B cell (primary cell): Measurements from ENCODE around the gene CCNC. TPM values are rescaled to one million over a fixed set of nuclear protein-coding genes. Genes with fewer than 3 reads are reported as not detected.

ENCODE experiments used
- ATAC-seq: fragments of 200-7000 bp; cut with Tn5 transposase; one replicate; pipeline ENCODE4 v1.10.0; 2021; ENCODE audit warnings: low read depth, mild to moderate bottlenecking, moderate number of reproducible peaks, moderate library complexity
- CTCF ChIA-PET: fragments of 350-600 bp; sonication (Branson Sonifier 250); formaldehyde crosslinking; loops from one replicate; lab custom pipeline; 2021; ENCODE audit warnings: antibody characterized with exemption, inconsistent platforms; lab: Charles Lee
- POLR2A ChIA-PET: fragments of 350-600 bp; sonication (Branson Sonifier 250); formaldehyde crosslinking; loops from one replicate; lab custom pipeline; 2021; ENCODE audit warnings: antibody characterized with exemption; lab: Charles Lee
- DNase-seq: peaks from one replicate; pipeline ENCODE4 v3.0.0; 2013
- H2AFZ ChIP-seq: 2 replicates; pipeline ENCODE4 v1.6.1; 2012; ENCODE audit warnings: mild to moderate bottlenecking, low read depth, low read length; ENCODE audit not compliant: insufficient read depth, poor library complexity, severe bottlenecking
- H3K27ac ChIP-seq, 2 donors: 1 replicate in 1 of 2; 2 replicates in 1 of 2; pipeline ENCODE4 v1.5.1; 2012 to 2013; ENCODE audit warnings: low read length in 2 of 2, mild to moderate bottlenecking in 2 of 2, moderate library complexity in 1 of 2
- H3K27me3 ChIP-seq, 4 experiments: fragments of 200-600 bp in 1 of 4; sonication (generic) in 1 of 4; replicated peaks in 1 of 4; 1 replicate in 2 of 4; 2 replicates in 2 of 4; pipeline versions ENCODE4 v1.6.1 to v1.7.0; 2013 to 2016; ENCODE audit warnings: low read length in 3 of 4, mild to moderate bottlenecking in 2 of 4, mixed read lengths in 1 of 4, moderate library complexity in 1 of 4; ENCODE audit not compliant: insufficient read depth in 4 of 4, control insufficient read depth in 3 of 4; ENCODE audit errors: control extremely low read depth in 1 of 4
- H3K36me3 ChIP-seq, 2 experiments: replicated peaks in 1 of 2; 1 replicate in 1 of 2; 2 replicates in 1 of 2; pipeline versions ENCODE4 v1.6.1 to v1.7.1; 2013; ENCODE audit warnings: low read length in 1 of 2; ENCODE audit not compliant: insufficient read depth in 2 of 2, control insufficient read depth in 1 of 2; ENCODE audit errors: control extremely low read depth in 1 of 2, extremely low read depth in 1 of 2
- H3K4me1 ChIP-seq, 2 donors: fragments of 200-600 bp in 1 of 2; sonication (generic) in 1 of 2; 1 replicate in 1 of 2; 2 replicates in 1 of 2; pipeline versions ENCODE4 v1.5.1 to v1.6.1; 2013 to 2017; ENCODE audit warnings: low read length in 2 of 2; ENCODE audit not compliant: control insufficient read depth in 2 of 2, insufficient read depth in 2 of 2
- H3K4me2 ChIP-seq: replicated peaks from 2 replicates; pipeline ENCODE3; 2012; ENCODE audit warnings: mild to moderate bottlenecking, low read depth, low read length; ENCODE audit not compliant: poor library complexity, severe bottlenecking
- H3K4me3 ChIP-seq, 5 experiments: fragments of 200-600 bp in 1 of 5; sonication (generic) in 1 of 5; 1 replicate in 3 of 5; 2 replicates in 2 of 5; pipeline versions ENCODE4 v1.5.1 to v1.7.0; 2011 to 2016; ENCODE audit warnings: low read length in 4 of 5, mild to moderate bottlenecking in 4 of 5, low read depth in 2 of 5, control low read depth in 1 of 5, moderate library complexity in 1 of 5; ENCODE audit not compliant: insufficient read depth in 1 of 5; ENCODE audit errors: control extremely low read depth in 1 of 5, extremely low read depth in 1 of 5
- H3K79me2 ChIP-seq: fragments of 200-600 bp; sonication (generic); one replicate; pipeline ENCODE4 v1.6.0; 2016; ENCODE audit warnings: low read length; ENCODE audit not compliant: control insufficient read depth, insufficient read depth
- H3K9ac ChIP-seq: fragments of 200-600 bp; sonication (generic); 2 replicates; pipeline ENCODE4 v1.6.1; 2017; ENCODE audit warnings: mild to moderate bottlenecking, low read length, moderate library complexity
- H3K9me3 ChIP-seq, 3 donors: one replicate each; pipeline versions ENCODE4 v1.6.1 to v1.7.1; 2013; ENCODE audit warnings: low read length in 2 of 3; ENCODE audit not compliant: control insufficient read depth in 2 of 3, insufficient read depth in 1 of 3; ENCODE audit errors: control extremely low read depth in 1 of 3
- H4K20me1 ChIP-seq: 2 replicates; pipeline ENCODE4 v1.6.0; 2012; ENCODE audit warnings: mild to moderate bottlenecking, low read length; ENCODE audit not compliant: insufficient read depth, control insufficient read depth, poor library complexity, severe bottlenecking
- H3K27ac Mint-ChIP-seq: one replicate; pipeline ENCODE4 v1.8.0; 2021; ENCODE audit warnings: mixed read lengths
- H3K27me3 Mint-ChIP-seq: one replicate; pipeline ENCODE4 v1.8.0; 2021; ENCODE audit warnings: mixed read lengths
- H3K4me1 Mint-ChIP-seq: one replicate; pipeline ENCODE4 v1.8.0; 2021; ENCODE audit warnings: mixed read lengths
- H3K4me3 Mint-ChIP-seq: one replicate; pipeline ENCODE4 v1.8.0; 2021; ENCODE audit warnings: mixed read lengths
- H3K9me3 Mint-ChIP-seq: one replicate; pipeline ENCODE4 v1.8.0; 2022; ENCODE audit warnings: mixed read lengths; ENCODE audit not compliant: insufficient read depth
- CTCF ChIP-seq: fragments of 200-600 bp; IDR thresholded peaks from one replicate; pipeline ENCODE4 v1.8.0; 2022; ENCODE audit warnings: antibody characterized with exemption, mild to moderate bottlenecking
- EZH2 ChIP-seq: IDR thresholded peaks from 2 replicates; pipeline ENCODE4 v1.6.1; 2012; ENCODE audit warnings: borderline replicate concordance, low read depth, mild to moderate bottlenecking, moderate library complexity, low read length; ENCODE audit not compliant: insufficient read depth, poor library complexity, severe bottlenecking
- WGBS: methylation state at CpG from one replicate; pipeline ENCODE4 v1.1.5; 2013; ENCODE audit warnings: missing lambda C conversion rate; ENCODE audit not compliant: insufficient coverage; 5-methylcytosine and 5-hydroxymethylcytosine counted together
- intact Hi-C: fragments of 100-400 bp; cut with micrococcal nuclease; formaldehyde crosslinking; loops from one replicate; pipeline ENCODE4 v1.10.0; 2022
- polyA plus RNA-seq: library from polyadenylated mRNA; depleted of rRNA; stranded (reverse); fragments of >200 nt; gene quantifications from 2 replicates; pipeline ENCODE4 v1.2.3, GENCODE V29; 2012
- total RNA-seq, 2 donors: library from RNA; stranded (reverse); fragments of 120-200 nt in 1 of 2; gene quantifications; 1 replicate in 1 of 2; 2 replicates in 1 of 2; pipeline versions ENCODE4 v1.2.3 to v1.2.4, GENCODE V29; 2013 to 2022

The CCNC gene
- total and polyA plus RNA-seq, 2 donors (not counting 1 experiment from before 2014, with no cell fraction given): 12.5 to 45.1 TPM

GRCh38 chr6:99592900-99593299 is 24.4 kb upstream of the CCNC start:
- H3K4me3 Mint-ChIP-seq: no peak overlapping the region
- no peak overlapping the region for H3K27ac Mint-ChIP-seq
- H3K27ac ChIP-seq: no peak overlapping the region
- ChIA-PET POLR2A (no interaction called here), CTCF (no interaction called here)
- peaks cover 74% of the 10 kb centered on the region for H3K27me3 Mint-ChIP-seq
- H3K4me1 ChIP-seq: peaks cover 29 to 33% of the 10 kb centered on the region in 2 donors
- H3K27me3 ChIP-seq: peaks cover 5 to 63% (median 62%) of the 10 kb centered on the region in 4 experiments
- TF ChIP-seq EZH2: no peak
- no peak for TF ChIP-seq CTCF
- H3K9ac ChIP-seq: no peak overlapping the region
- H3K36me3 ChIP-seq: no peaks in the 10 kb centered on the region
- H3K9me3 Mint-ChIP-seq: no peaks in the 10 kb centered on the region
- H4K20me1 ChIP-seq: no peaks in the 10 kb centered on the region
- no peak overlapping the region for H3K4me3 ChIP-seq
- H3K4me1 Mint-ChIP-seq: peaks cover 30% of the 10 kb centered on the region
- peaks cover 2 to 21% (median 3%) of the 10 kb centered on the region in 3 donors for H3K9me3 ChIP-seq
- H2AFZ ChIP-seq: no peak overlapping the region
- WGBS: 63% methylated on average over 1 of the region's 1 CpG
- ATAC-seq (no peak), DNase-seq (no peak)
- no peaks in the 10 kb centered on the region for H3K79me2 ChIP-seq
- no peak overlapping the region for H3K4me2 ChIP-seq
- intact Hi-C loops: no loop called here

- H3K9ac ChIP-seq: no peak overlapping the region
Measured at GRCh38 chr6:99591673-99592364, 23.4 kb upstream of the CCNC start.

More at GRCh38 chr6:99591673-99592364, 23.4 kb upstream of the CCNC start:
- peaks cover 66% of the 10 kb centered on the region for H3K27me3 Mint-ChIP-seq
- TF ChIP-seq CTCF (no peak), EZH2 (no peak)
- no peak overlapping the region for H3K4me3 ChIP-seq
- H3K79me2 ChIP-seq: no peaks in the 10 kb centered on the region
- H3K9me3 ChIP-seq: peaks cover 2 to 21% (median 3%) of the 10 kb centered on the region in 3 donors
- intact Hi-C loops: no loop called here
- H3K27ac Mint-ChIP-seq: no peak overlapping the region
- POLR2A ChIA-PET: no interaction called here
- peaks cover 29 to 33% of the 10 kb centered on the region in 2 donors for H3K4me1 ChIP-seq
- ATAC-seq (no peak), DNase-seq (no peak)
- CTCF ChIA-PET: no interaction called here
- peaks cover 5 to 69% (median 63%) of the 10 kb centered on the region in 4 experiments for H3K27me3 ChIP-seq
- no peaks in the 10 kb centered on the region for H3K36me3 ChIP-seq
- no peak overlapping the region for H3K27ac ChIP-seq
- H3K4me3 Mint-ChIP-seq: peak overlapping the region; percentile 9
- no peak overlapping the region for H2AFZ ChIP-seq
- peak overlapping the region; percentile 65 for H3K4me2 ChIP-seq
- WGBS: 0% methylated on average over 1 of the region's 6 CpGs
- H3K4me1 Mint-ChIP-seq: peaks cover 30% of the 10 kb centered on the region
- H3K9me3 Mint-ChIP-seq: no peaks in the 10 kb centered on the region
- H4K20me1 ChIP-seq: no peaks in the 10 kb centered on the region
